HL-60/S4 treated with retinoic acid at 250 ng/mL for 4 days and 3 days (cell line): ENCODE data around the gene TKFC.

Experiments used
- in situ Hi-C: fragments of 300-500 bp; cut with MboI; formaldehyde crosslinking; loops from 2 replicates; pipeline ENCODE4 v1.7.0; 2022; ENCODE audit warnings: low sequenced_read_pairs

Gene TKFC

DNA sequence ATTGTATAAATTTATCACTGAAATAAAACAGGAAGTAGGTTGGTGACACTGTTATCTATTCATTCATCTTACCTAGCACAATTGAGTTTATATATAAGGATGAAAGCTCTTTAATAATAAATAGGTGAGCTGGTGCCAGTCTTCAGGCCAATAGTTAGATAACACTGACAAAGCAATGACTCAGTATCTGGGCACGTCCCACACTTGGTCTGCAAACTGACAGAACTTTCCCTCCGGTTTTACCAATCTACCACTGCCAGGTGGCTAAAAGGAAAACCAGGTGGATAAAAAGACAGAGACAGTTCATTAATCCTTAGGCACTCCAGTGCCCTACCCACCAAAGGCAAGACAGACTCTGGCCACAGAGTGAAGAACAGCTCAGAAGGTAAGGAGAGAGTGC lies 17.8 kb upstream of the TKFC start:
- in situ Hi-C loops, result no loop called here

GRCh38 chr11:61325649-61326414 lies 7.2 kb upstream of the TKFC start:
- in situ Hi-C loops, result no loop called here

GRCh38 chr11:61327669-61328071 lies 5.4 kb upstream of the TKFC start:
- in situ Hi-C loops, result no loop called here

DNA sequence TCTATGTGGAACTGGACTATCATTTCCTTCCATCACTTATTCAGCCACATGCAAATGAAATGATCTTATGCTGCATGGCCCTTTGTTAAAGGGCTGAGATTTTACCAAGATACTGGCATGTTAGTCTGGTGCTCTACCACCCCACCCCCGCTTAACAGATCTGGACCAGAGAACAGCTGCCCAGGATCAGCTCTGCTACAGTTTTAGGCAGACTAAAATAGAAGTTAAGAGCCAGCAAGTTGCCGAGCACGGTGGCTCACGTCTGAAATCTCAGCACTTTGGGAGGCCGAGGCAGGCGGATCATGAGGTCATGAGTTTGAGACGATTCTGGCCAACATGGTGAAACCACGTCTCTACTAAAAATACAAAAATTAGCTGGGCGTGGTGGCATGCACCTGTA lies 4.7 kb upstream of the TKFC start:
- in situ Hi-C loops, result no loop called here

DNA sequence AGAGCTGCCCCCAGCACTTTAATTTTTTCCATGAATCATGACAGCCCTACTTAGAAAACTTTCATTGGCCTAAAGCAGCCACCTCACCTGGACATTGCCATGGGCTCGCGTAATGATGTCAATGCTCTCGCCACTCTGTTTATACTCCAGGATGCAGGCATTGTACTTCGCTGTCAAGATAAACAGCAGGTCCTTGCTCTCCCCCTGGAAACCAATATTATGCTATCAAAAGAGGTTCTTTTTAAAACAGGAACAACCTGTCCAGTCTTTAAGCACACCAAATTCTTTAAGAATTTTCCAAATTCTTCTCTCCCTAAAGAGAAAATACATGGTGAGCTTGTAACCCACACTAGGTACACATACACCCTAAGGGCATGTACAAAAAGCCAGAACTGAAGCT lies 3.2 kb upstream of the TKFC start:
- in situ Hi-C loops, result no loop called here

GRCh38 chr11:61331651-61332050 lies 1.4 kb upstream of the TKFC start:
- in situ Hi-C loops, result no loop called here

GRCh38 chr11:61332281-61332796 lies 689 bp upstream of the TKFC start:
- in situ Hi-C loops, result no loop called here

GRCh38 chr11:61333550-61334433 lies 764 bp downstream of the TKFC start:
- in situ Hi-C loops, result no loop called here

DNA sequence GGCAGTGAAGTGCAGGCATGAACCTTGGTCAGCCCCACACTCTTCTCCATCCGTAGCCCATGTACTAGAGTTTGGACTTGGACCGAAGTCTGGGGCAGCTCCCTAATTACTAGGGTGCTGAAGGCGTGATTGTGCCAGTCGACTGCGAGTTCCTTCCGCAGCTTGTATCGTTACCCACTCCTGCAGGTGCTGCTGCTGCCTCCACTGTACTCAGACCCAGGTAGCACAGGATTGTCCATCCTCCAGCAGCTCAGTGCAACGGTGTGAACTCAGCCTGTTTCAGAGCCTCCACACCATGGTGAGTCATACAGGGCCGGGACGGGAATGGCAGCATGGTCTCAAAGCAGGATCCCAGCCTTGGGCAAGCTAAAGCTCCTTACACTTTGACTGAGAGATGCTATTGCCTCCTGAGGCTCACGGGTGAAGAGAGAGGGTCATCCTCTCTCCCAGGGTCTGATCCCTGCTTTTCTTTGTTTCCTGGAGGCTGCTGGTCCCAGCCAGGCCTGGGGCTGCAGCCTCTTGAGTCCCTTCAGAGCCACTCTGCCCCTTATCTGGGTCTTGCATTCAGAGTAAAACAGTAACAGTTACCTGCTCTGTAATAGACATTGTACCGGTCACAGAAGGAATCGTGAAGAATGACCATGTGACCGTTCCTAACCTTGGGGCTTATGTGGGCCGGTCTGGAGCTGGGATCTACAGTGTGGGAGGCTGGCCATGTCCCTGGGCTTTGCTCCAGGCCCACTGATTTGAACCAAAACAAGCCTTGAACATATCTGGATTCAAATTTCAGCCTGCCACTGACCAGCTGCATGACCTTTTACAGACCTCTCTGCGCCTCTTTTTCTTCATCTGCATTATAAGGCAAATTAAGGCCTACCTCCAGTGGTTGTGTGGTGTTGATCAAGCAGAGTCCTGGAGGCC lies 1.7 kb downstream of the TKFC start:
- in situ Hi-C loops, result no loop called here

- in situ Hi-C loops, result no loop called here
Measured at GRCh38 chr11:61335355-61335710, 2.3 kb downstream of the TKFC start.

GRCh38 chr11:61336171-61336935 lies 3.3 kb downstream of the TKFC start:
- in situ Hi-C loops, result no loop called here

DNA sequence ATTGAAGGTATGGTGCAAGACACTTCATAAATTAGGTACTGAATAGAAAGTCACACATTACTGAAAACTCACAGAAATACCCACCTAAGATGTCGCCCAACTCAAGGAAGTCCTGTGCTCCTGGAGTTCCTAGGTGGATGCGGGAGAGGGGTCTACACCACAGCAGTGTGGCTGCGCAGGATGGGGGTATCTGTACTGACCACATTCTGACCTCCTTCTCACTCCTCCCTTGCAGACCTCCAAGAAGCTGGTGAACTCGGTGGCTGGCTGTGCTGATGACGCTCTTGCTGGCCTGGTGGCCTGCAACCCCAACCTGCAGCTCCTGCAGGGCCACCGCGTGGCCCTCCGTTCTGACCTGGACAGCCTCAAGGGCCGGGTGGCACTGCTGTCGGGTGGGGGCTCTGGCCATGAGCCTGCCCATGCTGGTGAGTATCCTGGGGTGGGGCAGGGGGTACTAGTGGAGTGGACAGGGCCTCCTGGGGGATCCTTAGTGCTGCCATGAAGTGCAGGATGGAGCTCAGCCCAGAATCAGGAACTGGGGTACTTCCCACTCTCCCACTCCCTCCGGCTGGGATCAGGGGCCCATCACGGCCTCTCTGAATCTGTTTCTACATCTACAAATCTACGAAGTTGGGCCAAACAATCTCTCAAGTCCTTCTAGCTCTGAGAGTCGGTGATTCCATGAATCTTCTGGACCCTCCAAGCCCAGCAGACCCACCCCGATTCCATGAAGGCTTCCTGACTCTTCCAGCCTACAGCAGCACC lies 4.9 kb downstream of the TKFC start:
- in situ Hi-C loops, result no loop called here

DNA sequence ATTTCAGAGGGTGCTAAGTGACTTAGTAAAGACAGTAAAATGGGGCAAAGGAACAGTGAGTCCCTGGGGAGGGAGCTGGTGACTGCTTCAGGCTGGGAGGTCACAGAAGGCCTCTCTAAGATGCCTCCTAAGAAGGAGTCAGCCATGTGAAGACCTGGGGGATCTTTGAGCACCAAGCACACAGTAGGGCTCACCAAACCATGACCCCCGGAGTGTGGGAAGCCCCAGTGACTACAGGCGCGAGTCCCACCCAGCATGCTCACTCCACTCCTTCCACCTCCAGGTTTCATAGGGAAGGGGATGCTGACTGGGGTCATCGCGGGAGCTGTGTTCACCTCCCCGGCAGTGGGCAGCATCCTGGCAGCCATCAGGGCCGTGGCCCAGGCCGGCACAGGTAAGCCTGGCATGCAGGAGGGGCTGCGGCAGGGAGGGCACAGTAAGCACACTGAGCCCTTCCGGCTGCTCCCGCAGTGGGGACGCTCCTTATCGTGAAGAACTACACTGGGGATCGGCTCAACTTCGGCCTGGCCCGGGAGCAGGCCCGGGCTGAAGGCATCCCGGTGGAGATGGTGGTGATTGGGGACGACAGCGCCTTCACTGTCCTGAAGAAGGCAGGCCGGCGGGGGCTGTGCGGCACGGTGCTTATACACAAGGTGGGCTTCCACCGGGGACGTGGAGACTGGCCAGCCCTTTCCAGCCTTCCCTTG lies 5.9 kb downstream of the TKFC start:
- in situ Hi-C loops, result no loop called here

- in situ Hi-C loops, result no loop called here
Measured at GRCh38 chr11:61339490-61339878, 6.5 kb downstream of the TKFC start.

DNA sequence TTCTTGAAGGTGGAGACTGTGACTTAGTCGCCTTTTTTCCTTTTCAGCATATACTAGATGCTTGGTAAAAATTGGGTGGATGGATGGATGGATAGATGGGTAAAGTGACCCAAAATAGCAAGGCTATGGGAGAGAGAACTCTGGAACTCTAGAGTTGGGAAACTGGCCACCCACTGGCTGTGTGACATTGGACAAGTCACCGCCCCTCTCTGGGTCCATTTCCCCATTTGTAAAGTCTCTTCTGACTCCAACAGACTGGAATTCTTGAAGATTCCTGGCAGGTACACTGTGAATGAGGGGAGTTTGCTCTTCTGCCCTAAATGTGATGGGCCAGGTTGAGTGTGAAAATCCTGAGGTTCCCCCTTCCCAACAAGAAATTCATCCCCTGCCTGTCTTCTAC lies 8.0 kb downstream of the TKFC start:
- in situ Hi-C loops, result no loop called here

- in situ Hi-C loops, result no loop called here
Measured at GRCh38 chr11:61341706-61342105, 8.7 kb downstream of the TKFC start.

GRCh38 chr11:61342207-61342803 lies 9.3 kb downstream of the TKFC start:
- in situ Hi-C loops, result no loop called here
